ENCODE measurements around the gene TDRD9.

Gene TDRD9

DNA sequence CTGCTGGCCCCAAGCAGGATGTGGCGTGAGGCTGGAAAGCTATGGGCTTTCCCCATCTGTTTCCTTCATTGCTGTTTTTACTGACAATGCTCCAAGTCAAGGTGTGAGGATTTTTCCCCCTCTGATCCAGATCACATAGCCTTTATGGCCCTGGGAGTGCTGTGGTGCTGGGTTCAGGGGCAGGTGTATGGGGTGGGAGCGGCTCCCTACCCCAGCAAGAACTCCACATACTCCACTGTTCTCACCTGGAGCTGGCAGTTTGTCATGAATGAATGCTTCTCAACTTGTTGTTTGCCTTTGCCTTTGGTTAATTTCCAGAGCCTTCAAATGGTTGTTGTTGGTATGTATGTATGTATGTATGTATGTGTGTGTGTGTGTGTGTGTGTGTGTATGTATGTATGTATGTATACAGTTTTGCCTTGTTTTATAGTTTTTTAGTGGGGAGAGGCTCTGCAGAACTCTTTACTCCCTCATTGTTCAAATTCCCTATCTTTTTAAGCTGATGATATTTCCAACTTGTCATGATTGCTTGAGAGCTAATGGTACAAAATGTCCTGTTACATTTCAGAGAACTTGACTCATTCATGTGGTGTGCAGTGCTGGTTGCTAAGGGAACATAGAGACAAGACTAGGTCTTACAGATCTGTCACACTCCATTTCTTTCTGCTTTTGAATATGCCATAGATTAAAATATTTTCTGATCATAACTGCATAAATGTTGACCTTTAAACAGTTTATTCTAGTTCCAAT, 120.7 kb downstream of the TDRD9 start:
- no peak overlapping the region for H3K27ac ChIP-seq (ENCODE audit: poor library complexity, severe bottlenecking)
- TF ChIP-seq, protein P1, sequence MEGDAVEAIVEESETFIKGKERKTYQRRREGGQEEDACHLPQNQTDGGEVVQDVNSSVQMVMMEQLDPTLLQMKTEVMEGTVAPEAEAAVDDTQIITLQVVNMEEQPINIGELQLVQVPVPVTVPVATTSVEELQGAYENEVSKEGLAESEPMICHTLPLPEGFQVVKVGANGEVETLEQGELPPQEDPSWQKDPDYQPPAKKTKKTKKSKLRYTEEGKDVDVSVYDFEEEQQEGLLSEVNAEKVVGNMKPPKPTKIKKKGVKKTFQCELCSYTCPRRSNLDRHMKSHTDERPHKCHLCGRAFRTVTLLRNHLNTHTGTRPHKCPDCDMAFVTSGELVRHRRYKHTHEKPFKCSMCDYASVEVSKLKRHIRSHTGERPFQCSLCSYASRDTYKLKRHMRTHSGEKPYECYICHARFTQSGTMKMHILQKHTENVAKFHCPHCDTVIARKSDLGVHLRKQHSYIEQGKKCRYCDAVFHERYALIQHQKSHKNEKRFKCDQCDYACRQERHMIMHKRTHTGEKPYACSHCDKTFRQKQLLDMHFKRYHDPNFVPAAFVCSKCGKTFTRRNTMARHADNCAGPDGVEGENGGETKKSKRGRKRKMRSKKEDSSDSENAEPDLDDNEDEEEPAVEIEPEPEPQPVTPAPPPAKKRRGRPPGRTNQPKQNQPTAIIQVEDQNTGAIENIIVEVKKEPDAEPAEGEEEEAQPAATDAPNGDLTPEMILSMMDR (IDR thresholded peaks at IDR 0.05; ENCODE audit: poor library complexity, severe bottlenecking), result no peak
- no peak overlapping the region for H3K4me3 ChIP-seq (ENCODE audit: severe bottlenecking)
- H3K27me3 ChIP-seq (ENCODE audit: insufficient read depth, poor library complexity, severe bottlenecking), result no peaks in the 10 kb centered on the region
- H3K4me1 ChIP-seq (ENCODE audit: insufficient read depth, poor library complexity, severe bottlenecking), result no peaks in the 10 kb centered on the region
- DNase-seq (ENCODE audit: low spot score), result no peak
- no peaks in the 10 kb centered on the region for H3K36me3 ChIP-seq (ENCODE audit: low read depth)
- H3K9me3 ChIP-seq (ENCODE audit: severe bottlenecking), result no peaks in the 10 kb centered on the region
- ATAC-seq (ENCODE audit: low read depth), result peak; percentile 66; the same call in 2 of the 3 replicates

DNA sequence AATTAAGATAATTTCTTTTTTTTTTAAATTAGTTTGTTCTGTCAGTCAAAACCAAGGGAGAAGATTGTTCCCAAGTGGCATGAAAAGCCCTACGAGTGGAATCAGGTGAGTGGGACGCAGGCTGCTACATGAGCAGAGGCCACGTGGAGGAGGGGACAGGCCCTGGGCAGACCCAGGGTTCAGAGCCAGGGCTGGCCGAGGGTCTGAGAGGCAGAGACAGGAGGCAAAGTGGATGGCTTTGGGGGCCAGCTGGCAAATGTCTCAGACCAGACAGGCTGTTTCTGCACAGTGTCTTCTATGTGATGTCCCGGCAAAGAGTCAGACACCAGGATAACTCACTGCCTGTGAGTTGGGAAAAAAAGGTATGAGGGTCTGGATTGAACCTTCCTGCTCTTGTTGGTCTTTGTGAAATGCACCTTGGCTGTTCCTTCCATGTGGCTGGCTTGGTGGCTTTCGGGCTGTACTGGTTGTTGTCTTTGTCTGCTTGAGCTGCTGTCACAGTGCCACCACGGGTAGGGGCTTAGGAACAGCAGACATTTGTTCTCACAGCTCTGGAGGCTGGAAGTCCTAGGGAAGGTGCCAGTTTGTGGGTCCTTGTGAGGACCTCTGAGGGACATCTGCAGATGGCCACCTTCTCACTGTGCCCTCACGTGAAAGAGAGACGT, 121.5 kb downstream of the TDRD9 start:
- TF ChIP-seq, protein P1 (IDR thresholded peaks at IDR 0.05; ENCODE audit: poor library complexity, severe bottlenecking), result no peak
- ATAC-seq (ENCODE audit: low read depth), result no peak
- H3K27ac ChIP-seq (ENCODE audit: poor library complexity, severe bottlenecking), result no peak overlapping the region

DNA sequence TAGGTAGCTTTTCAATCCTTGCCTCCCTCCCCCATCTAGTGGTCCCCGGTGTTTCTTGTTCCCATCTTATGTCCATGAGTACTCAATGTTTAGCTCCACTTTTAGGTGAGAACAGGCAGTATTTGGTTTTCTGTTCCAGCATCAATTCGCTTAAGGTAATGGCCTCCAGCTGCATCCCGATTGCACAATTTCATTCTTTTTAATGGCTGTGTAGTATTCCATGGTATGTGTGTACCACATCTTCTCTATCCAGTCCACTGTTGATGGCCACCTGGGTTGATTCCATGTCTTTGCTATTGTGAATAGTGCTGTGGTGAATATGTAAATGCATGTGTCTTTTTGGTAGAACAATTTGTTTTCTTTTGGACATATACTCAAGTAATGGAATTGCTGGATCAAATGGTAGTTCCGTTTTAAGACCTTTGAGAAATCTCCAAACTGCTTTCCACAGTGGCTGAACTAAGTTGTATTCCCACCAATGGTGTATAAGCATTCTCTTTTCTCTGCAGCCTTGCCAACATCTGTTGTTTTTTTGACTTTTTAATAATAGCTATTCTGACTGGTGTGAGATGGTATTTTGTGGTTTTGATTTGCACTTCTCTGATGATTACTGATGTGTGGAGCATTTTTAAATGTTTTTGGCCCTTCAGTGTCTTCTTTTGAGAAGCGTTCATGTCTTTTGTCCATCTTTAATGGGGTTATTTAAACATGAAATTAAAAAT, 123.0 kb downstream of the TDRD9 start:
- Histone ChIP-seq H3K27me3 (ENCODE audit: insufficient read depth, poor library complexity, severe bottlenecking) (peaks cover 7% of the 10 kb centered on the region), H3K4me1 (ENCODE audit: insufficient read depth, poor library complexity, severe bottlenecking) (no peaks in the 10 kb centered on the region), H3K27ac (ENCODE audit: poor library complexity, severe bottlenecking) (no peak overlapping the region), H3K36me3 (ENCODE audit: low read depth) (no peaks in the 10 kb centered on the region), H3K9me3 (ENCODE audit: severe bottlenecking) (no peaks in the 10 kb centered on the region), H3K4me3 (ENCODE audit: severe bottlenecking) (no peak overlapping the region)
- TF ChIP-seq, protein P1 (IDR thresholded peaks at IDR 0.05; ENCODE audit: poor library complexity, severe bottlenecking), result no peak
- DNase-seq (ENCODE audit: low spot score), result no peak
- no peak for ATAC-seq (ENCODE audit: low read depth)

More for the DNA sequence above, 121.5 kb downstream of the TDRD9 start:
- Histone ChIP-seq H3K9me3 (ENCODE audit: severe bottlenecking) (no peaks in the 10 kb centered on the region), H3K4me3 (ENCODE audit: severe bottlenecking) (no peak overlapping the region), H3K4me1 (ENCODE audit: insufficient read depth, poor library complexity, severe bottlenecking) (no peaks in the 10 kb centered on the region), H3K36me3 (ENCODE audit: low read depth) (no peaks in the 10 kb centered on the region), H3K27me3 (ENCODE audit: insufficient read depth, poor library complexity, severe bottlenecking) (no peaks in the 10 kb centered on the region)
- DNase-seq (ENCODE audit: low spot score), result no peak

DNA sequence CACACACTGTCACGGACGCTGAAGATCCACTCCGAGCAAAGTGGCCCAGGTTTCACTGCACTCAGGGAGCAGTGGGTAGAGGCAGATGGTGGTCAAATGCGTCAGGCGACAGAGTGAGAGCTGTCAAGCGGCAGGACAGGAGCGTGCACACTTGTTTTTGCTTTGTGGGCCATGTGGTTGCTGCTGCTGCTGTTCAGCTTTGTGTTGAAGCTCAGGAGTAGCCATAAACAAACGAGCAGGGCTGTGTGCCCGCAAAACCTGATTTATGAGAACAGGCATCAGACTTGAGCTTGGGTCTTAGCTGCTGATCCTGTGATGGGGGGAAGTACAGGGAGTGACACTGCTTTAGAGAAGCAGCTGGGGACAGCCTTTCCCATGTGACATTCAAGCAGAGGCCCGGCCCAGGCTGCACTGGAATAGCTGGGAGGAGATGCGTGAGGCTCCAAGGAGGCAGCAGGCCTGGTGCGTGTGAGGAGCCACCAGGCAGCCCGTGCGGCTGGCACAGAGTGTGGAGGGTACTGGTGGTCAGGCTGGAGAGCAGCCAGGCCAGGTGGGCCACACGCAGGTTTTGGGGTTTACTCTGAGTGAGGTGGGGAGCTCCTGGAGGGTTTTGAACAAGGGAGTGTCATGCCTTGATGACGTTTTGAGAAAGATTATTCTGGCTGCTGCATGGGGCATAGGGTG, 126.1 kb downstream of the TDRD9 start:
- TF ChIP-seq, protein P1 (IDR thresholded peaks at IDR 0.05; ENCODE audit: poor library complexity, severe bottlenecking), result no peak
- no peak for ATAC-seq (ENCODE audit: low read depth)
- H3K4me1 ChIP-seq (ENCODE audit: insufficient read depth, poor library complexity, severe bottlenecking), result no peaks in the 10 kb centered on the region
- H3K9me3 ChIP-seq (ENCODE audit: severe bottlenecking), result no peaks in the 10 kb centered on the region
- DNase-seq (ENCODE audit: low spot score), result no peak
- H3K27me3 ChIP-seq (ENCODE audit: insufficient read depth, poor library complexity, severe bottlenecking), result peaks cover 31% of the 10 kb centered on the region
- H3K4me3 ChIP-seq (ENCODE audit: severe bottlenecking), result no peak overlapping the region
- no peaks in the 10 kb centered on the region for H3K36me3 ChIP-seq (ENCODE audit: low read depth)
- no peak overlapping the region for H3K27ac ChIP-seq (ENCODE audit: poor library complexity, severe bottlenecking)

All from RWPE2 (cell line).